Measurements from ENCODE around the gene TNFAIP6.

TNFAIP6 gene

GRCh38 chr2:151422917-151423439 is 65.6 kb downstream of the TNFAIP6 start:
- no peak for FAIRE-seq

DNA sequence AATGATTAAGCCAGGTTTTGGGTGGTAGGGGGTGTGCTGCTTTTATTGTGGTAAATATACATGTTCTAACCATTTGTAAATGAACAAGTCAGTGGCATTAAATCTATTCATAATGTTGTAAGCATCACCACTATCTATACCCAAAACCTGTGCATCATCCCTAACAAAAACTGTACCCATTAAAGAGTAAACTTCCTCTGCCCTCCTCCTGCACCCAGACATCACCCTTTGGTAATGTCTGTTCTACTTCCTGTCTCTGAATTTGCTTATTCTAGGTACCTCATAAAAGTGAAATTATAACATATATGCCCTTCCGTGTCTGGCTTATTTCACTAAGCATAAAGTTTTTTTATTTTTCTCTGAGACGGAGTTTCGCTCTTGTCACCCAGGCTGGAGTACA is 66.4 kb downstream of the TNFAIP6 start:
- no peak for FAIRE-seq

Data from G401.6 (cell line).